Gastroesophageal sphincter (tissue), 3 donors: ENCODE results near the gene ZHX3.

Source experiments
- CTCF ChIP-seq, 4 experiments: fragments of 200-600 bp in 2 of 4; fragments of 450-650 bp in 2 of 4; sonication (generic) in 1 of 4; IDR thresholded peaks; one replicate each; pipeline ENCODE4 v1.5.1; 2017 to 2019; ENCODE audit warnings: antibody characterized with exemption in 4 of 4, mild to moderate bottlenecking in 2 of 4, moderate library complexity in 2 of 4
- POLR2AphosphoS5 ChIP-seq: sonication (generic); formaldehyde crosslinking; IDR thresholded peaks from one replicate; pipeline ENCODE4 v1.6.1; 2017; ENCODE audit warnings: antibody characterized with exemption

- TF ChIP-seq POLR2AphosphoS5 (no peak), CTCF (IDR thresholded peaks at IDR 0.05) (no peak)
Measured at GRCh38 chr20:41247523-41248367, 69.8 kb downstream of the ZHX3 start.
